Anterior cingulate cortex (tissue), 58 donors: ENCODE measurements around the gene FAM8A1.

ENCODE experiments used
- DNase-seq, 58 donors: peaks; one replicate each; lab custom pipeline; 2025; lab: John Stamatoyannopoulos, UW

FAM8A1 gene

DNA sequence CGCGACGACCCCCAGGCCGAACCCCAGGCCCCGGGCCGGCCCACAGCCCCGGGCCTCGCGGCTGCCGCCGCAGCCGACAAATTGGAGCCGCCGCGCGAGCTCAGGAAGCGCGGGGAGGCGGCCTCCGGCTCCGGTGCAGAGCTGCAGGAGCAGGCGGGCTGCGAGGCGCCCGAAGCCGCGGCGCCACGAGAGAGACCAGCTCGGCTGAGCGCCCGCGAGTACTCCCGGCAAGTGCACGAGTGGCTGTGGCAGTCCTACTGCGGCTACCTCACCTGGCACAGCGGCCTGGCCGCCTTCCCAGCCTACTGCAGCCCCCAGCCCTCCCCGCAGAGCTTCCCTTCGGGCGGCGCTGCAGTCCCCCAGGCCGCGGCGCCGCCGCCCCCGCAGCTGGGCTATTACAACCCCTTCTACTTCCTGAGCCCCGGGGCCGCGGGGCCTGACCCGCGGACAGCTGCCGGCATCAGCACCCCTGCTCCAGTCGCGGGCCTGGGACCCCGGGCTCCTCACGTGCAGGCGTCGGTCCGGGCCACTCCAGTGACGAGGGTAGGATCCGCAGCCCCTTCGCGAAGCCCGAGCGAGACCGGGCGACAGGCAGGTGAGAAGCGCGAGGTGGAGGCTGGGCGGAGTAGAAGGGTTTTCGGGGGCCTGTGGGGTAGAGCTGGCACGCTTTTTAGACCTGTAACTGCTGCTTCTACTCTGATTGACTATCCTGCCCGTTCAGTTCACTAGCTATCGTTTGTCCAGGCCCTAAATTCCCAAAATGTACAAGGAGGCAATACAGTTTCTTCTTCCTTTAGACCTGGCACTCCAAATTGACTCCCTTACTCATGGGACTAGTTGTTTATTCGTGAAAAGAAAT, 654 bp downstream of the FAM8A1 start:
- DNase-seq = peak in 42 of 58 donors; percentile 12 to 72 (median 50)

DNA sequence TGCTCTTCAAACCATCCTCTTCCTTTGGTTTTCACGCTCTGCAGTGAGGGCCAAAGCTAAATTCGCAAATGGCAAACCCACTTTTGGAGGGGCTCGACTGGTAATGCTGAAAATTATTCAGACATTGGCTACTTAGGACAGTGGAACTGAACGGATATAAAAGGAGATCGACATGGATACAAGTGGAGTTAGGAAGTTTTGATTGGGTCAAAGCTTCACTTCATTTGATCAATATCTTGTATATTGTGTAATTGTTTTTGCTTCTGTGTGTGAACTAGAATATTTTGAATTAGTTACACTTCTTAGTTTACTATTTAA, 1.2 kb downstream of the FAM8A1 start:
- no peak for DNase-seq

DNA sequence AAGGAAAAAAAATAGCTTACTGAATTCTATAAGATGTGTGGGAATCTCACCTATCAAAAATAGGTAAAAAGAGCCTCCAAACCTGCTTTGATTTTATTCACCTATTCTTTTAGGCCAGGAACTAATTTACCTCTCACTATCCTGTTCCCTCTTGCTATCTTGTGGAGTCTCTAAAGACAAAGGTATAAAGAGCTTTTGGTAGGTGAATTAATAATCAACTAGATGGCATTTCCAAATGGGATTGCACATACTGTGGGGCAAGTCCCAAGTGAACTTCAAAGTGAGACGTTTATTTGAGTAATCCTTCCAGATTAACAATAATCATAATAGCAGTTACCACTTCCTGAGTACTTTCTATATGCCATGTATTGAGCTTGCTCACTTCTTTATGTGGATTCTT, 2.8 kb downstream of the FAM8A1 start:
- DNase-seq = no peak

DNA sequence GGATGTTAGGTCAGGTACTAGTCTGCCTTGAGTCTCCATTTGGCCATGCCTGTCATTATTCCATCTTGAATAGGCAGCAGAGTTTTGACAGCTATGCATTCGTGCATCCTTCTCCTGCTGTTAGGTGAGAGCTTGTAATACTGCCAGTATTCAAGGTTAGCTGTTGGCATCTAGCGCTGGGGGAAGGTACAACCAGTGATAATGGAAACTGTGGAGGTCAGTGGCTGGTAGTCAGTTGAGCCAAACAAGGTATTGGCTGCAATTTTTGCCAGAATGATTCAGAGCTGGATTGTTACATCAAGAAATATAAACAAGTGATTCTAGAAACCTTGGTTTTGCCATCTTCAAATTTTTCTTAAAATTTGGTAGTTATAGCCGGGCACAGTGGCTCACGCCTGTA, 6.5 kb downstream of the FAM8A1 start:
- no peak for DNase-seq

DNA sequence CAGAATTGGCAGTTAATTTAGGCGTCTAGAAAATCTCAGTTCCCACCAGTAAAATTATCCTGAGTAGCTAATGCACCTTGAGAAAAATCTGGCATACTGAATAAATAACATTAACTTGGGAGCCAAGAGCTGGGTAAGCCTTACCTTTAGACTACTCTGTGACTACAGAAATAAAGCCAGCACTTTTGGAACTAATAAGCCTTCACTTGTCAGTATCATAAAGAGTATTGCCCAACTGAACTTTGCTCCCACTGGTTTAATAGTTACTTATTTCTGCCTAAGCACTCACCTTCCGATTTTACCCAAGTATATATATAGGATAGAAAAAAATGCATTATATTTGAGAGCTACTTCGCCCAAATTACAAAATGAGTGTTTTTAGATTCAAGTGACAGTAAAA, 10.7 kb downstream of the FAM8A1 start:
- no peak for DNase-seq

DNA sequence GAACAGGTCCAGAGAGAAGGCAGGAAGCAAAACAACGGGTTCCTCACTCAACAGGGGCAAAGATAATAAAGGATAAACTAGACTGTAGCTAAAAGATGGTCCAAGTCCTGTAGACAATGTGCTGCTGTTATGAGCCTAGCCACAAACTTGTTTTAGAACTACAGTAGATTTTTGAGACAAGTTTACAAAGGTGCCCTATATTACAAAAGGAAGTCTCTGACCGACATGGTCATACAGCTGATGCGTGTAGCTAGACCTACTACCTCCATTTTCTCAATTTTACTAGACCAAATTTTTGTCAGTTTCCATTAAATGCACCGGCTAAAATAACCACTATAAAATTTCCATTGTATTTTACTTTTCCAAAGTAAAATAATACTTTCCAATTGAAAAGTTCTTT, 11.9 kb downstream of the FAM8A1 start:
- no peak for DNase-seq

DNA sequence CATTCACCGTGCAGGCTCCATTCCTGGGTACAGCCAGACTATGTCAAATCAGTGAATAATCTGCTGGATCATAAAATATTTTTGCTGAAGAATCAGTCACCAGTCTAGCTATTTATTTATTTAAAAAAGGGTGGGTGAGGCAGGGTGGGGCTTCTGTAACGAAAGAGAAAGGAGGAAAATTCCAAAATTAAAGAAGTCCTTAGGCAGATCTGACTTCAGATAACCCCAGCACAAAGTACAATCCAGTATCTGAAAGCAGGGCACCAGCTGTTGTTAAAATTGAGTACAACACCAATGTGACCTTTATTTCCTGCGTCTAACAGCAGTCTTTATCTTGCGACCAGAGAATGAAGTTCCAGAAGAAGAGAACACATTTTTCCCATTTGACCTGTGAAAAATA, 15.7 kb downstream of the FAM8A1 start:
- no peak for DNase-seq

DNA sequence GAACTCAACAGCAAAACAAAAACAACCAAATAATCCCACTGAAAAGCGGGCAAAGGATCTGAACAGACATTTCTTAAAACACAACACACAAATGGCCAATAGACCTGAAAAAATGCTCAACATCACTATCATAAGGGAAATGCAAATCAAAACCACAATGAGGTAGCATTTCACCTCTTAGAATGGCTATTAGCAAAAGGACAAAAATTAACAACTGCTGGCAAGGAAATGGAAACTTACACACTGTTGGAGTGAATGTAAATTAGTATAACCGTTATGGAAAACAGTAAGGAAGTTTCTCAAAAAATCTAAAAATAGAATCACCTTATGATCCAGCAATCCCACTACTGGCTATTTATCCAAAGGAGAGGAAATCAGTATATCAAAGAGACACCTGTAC, 20.9 kb downstream of the FAM8A1 start:
- DNase-seq = peak in 1 of 58 donors; percentile 53

DNA sequence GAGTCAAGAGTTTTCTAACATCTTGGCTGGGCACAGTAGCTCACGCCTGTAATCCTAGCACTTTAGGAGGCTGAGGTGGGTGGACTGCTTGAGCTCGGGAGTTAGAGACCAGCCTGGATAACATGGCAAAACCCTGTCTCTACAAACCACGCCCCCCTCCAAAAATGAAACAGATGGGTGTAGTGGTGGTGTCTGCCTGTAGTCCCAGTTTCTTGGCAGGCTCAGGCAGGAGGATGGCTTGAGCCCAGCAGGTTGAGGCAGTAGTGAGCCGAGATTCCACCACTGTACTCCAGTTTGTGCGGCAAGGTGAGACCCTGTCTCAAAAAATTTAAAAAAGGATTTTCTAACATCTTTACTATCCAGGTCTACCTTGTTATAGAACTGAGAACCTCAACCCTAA, 22.0 kb downstream of the FAM8A1 start:
- no peak for DNase-seq

DNA sequence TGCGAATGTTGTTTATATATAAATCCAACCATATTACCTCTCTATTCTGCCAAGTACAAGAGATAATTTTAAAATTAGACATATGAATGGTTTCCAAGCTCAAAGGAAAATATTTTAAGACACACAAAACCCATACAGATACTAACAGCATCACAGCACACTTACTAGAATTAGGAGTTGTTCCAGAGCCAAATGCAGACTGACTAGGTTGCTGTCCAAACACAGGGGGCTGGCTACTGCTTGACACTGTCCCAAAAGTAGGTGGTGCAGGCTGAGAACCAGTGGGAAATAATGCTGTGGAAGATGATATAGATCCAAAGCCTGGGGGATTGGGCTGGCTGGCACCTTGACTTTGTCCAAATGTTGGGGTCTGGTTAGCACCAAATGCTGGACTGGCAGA, 24.3 kb downstream of the FAM8A1 start:
- no peak for DNase-seq

DNA sequence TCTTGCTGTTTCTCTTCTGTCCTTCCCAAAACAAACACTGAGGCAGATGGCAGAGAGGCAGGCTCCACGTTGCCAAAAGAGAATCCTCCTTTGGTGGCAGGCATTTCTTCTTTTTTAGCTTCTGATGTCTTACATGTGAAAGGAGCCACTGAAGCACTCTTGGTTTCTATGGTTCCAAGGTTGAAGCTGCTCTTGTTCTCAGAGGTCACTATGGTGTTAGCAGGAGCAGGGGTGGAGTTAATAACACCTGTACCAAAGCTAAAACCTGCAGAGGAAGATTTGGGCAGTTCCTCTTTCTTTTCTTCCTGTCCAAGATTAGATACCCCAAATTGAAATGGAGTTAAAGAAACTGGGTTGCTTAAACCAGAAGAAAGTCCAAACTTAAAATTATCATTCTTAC, 28.8 kb downstream of the FAM8A1 start:
- DNase-seq = peak in 2 of 58 donors; percentile 7 to 16

DNA sequence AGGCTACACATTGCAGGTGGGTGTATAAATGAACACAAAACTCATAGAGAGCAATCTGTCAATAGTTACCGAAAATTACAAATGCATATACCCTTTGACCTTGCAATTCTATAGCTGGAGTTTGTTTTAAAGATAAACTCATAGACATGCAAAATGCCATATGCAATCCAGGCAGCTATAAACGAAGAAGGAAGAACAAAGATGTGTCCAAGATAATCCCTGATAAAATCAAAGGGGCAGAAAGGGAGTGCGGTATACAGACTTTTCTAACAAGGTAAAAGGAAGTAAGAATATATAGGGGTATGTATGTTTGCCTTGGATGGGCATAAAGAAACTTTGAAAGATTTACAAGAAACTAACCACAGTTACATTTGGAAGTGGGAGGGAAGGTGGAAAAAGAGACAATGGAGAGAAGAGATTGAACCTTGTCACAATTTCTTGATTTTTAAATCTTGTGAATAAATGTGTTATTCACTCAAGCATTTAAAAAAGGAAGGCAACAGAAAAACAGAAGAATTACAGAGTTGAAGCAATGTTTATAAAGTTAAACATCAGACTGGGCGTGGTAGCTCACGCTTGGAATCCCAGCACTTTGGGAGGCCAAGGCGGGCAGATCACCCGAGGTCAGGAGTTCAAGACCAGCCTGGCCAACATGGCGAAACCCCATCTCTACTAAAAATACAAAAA, 29.9 kb downstream of the FAM8A1 start:
- no peak for DNase-seq

DNA sequence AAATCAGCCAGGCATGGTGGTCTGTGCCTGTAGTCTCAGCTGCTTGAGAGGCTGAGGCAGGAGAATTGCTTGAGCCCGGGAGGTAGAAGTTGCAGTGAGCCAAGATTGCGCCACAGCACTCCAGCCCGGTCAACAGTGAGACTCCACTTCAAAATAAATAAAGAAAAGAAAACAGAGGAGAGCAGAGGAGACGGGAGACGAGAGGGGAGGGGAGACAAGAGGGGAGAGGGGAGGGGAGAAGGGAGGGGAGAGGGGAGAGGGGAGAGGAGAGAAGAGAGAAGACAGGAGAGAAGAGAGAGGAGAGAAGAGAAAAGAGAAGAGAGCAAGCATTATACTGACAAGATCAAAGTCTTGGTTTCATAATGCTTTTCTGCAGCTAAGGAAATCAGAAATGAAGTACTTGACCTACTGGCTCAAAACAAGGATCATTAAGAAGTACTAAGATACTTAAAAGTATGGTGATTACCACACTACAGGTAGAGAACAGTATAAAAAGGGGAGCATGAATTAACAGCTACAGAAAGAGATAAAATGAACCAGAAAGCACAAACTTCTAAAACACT, 30.5 kb downstream of the FAM8A1 start:
- no peak for DNase-seq

DNA sequence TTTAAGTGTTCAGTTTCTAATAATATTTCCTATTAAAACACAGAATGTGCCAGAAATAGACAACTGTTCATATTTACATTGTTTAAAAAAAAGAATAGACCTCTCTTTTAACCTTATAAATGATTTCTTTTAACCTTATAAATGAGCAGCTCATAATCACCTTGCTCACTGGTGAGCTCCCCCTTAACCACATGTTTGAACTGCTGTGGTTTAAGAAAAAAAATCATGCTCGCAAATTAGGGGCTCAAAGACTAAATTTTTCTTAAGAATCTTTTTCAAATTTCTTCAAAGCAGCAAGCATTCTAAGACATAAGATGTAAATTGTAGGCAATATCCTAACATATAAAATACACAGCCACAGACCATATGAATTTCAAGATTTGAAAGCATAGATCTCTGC, 32.8 kb downstream of the FAM8A1 start:
- no peak for DNase-seq

DNA sequence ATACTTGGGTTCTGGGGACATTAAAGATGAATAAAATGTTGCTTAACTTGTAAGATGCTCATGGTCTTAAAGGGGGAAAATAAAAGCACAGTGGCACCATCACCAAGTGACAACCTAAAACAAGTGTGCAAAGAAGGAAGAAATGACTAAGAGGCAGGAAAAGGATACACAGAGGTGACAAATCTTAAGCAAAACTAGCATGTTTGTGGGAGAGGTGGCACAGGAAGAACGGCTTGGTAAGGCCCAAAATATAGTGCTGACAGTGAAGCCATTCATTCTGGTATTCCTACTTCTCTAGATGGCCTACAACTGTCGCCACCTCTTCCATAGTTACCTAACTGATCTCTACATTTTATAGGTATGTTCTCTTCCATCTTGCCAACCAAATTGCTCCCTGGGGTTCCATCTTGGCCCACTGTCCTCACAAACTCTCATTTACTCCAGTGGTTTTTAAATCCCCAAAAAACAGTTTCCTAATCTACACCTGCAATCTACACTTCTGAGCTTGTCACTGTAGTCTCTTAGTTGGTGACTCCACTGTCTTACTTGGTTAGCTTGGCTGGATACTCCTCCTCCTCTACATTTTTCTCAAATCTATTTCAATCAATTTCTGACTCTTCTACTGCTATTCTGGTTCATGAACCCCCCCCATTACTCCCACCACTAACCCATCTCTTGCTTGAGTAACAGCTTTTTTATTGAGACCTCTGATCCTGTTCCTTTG, 33.5 kb downstream of the FAM8A1 start:
- no peak for DNase-seq

DNA sequence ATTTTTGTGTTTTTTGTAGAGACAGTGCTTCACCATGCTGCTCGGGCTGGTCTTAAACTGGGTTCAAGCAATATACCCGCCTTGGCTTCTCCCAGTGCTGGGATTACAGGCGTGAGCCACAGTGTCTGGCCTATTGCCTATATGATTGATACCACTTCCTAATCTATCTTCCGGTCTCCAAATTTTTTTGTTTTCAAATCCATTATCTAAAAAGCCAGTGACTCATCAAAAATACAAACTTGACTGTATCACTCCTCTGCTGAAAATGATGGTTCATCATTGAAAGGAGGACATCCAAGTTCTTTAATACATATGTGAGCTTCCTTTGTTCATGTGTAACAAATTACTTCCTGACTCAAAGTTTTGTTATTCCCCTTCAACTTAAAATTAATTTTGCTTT, 35.5 kb downstream of the FAM8A1 start:
- DNase-seq = no peak

DNA sequence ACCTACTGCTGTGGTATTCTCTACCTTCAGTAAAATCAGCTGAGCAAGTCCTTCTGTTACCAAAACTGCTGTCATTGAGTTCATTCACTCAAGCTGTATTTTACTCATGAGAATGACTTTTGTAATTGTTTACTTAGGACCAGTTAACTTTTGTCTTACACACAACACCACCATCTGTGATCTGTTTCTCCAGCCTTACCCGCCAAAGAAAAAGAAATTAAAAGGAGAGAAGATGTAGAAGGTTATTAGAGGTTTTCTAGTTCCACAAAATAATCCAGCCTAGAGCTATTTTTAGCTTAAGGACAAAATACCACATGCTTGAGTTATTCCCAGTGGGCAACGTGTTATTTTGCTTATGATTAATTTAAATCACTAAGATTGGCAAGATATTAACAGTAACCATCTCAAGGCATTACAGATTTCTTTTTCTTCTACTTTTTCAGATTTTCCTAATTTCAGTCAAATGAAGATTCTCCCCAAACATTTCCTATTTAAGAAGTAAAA, 38.2 kb downstream of the FAM8A1 start:
- no peak for DNase-seq

DNA sequence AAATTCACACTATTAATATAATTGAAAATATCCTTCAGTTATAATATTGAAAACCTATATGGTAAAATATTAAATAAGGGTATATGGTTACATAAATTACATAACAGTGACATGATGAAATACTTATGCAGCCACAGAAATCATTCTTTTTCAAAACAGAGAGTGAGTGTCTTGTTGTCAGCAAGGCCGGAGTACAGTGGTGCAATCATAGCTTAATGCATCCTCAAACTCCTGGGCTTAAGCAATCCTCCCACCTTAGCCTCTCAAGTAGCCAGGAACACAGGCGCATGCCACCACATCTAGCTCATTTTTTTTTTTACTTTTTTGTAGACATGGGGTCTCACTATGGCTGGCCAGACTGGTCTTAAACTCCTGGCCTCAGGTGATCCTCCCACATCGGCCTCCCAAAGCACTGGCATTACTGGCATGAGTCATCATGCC, 40.4 kb downstream of the FAM8A1 start:
- DNase-seq = no peak

DNA sequence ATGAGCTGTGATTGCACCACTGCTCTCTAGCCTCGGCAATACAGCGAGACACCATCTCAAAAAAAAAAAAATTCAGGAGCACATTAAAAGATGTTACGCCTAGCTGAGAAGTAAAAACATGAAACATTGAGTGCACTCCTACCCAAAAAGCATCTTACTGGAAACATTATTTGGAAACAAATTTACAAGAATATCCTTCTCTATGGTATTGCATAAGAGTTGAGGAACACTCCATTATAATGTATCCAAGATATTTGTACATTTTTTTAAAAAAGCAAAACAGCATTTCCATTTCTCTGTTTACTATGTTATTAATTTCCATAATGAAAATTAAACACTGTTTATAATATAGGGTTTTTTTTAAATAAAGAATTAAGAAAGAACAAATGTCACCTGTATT, 48.6 kb downstream of the FAM8A1 start:
- no peak for DNase-seq

DNA sequence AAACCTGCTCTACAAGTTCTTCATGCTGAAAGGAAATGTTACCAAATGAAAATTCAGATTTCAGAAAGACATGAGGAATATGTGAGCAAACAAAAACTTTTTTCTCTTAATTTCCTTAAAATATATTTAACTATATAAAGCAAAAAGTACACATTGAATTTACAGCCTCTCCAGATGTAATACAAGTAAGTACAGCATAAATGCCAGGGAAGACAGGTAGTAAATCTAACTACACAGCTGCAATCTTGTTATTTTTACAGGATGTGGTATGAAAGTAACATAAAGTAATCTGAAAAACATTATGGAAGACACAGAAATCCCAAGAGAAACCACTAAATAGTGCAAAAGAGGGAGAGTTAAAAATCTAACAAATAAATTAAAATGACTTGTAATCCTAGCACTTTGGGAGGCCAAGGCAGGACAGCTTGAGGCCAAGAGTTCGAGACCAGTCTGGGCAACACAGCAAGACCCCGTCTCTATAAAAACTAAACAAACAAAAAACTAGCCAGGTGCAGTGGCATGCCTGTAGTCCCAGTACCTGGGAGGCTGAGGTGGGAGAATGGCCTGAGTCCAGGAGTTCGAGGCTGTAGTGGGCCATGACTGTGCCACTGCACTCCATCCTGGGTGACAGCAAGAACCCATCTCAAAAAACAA, 50.7 kb downstream of the FAM8A1 start:
- no peak for DNase-seq
